VCaP (cell line): ENCODE data around the gene EEFSEC.

Experiments
- H3K27ac ChIP-seq: fragments of 450-650 bp; 2 replicates; pipeline ENCODE4 v1.5.1; 2017
- CTCF ChIP-seq: fragments of 450-650 bp; conservative IDR thresholded peaks from 2 replicates; pipeline ENCODE4 v1.5.1; 2017; ENCODE audit warnings: mild to moderate bottlenecking, moderate library complexity

The EEFSEC gene

GRCh38 chr3:128342701-128343180 lies 189.5 kb downstream of the EEFSEC start:
- H3K27ac ChIP-seq, result peak overlapping the region; percentile 99; the same call in 1 of the 2 replicates
- no peak for TF ChIP-seq CTCF

GRCh38 chr3:128343287-128344051 lies 190.2 kb downstream of the EEFSEC start:
- H3K27ac ChIP-seq, result peak overlapping the region; percentile 99
- no peak for TF ChIP-seq CTCF

- H3K27ac ChIP-seq, result peak overlapping the region; percentile 99
- no peak for TF ChIP-seq CTCF
Observed at GRCh38 chr3:128344052-128344735, 190.9 kb downstream of the EEFSEC start.

GRCh38 chr3:128345196-128345595 lies 191.9 kb downstream of the EEFSEC start:
- H3K27ac ChIP-seq, result peak overlapping the region; percentile 99
- TF ChIP-seq CTCF, result no peak

GRCh38 chr3:128346562-128346961 lies 193.3 kb downstream of the EEFSEC start:
- no peak for TF ChIP-seq CTCF
- H3K27ac ChIP-seq, result peak overlapping the region; percentile 99

GRCh38 chr3:128347282-128347681 lies 194.0 kb downstream of the EEFSEC start:
- TF ChIP-seq CTCF, result no peak
- peak overlapping the region; percentile 99 for H3K27ac ChIP-seq

- peak overlapping the region; percentile 99 for H3K27ac ChIP-seq
- TF ChIP-seq CTCF, result no peak
Observed at GRCh38 chr3:128348075-128348474, 194.8 kb downstream of the EEFSEC start.
